ENCODE data around the gene ADAMTS17. TPM values are rescaled to one million over a fixed set of nuclear protein-coding genes. Genes with fewer than 3 reads are reported as not detected.
"Not testable (repeated sequence)": the region's sequence is repeated elsewhere in the genome, so short reads cannot be mapped to it uniquely, and the experiment has no call there.

The ADAMTS17 gene
- total RNA-seq, 1 donor from 2014 or later = 0.40 TPM

DNA sequence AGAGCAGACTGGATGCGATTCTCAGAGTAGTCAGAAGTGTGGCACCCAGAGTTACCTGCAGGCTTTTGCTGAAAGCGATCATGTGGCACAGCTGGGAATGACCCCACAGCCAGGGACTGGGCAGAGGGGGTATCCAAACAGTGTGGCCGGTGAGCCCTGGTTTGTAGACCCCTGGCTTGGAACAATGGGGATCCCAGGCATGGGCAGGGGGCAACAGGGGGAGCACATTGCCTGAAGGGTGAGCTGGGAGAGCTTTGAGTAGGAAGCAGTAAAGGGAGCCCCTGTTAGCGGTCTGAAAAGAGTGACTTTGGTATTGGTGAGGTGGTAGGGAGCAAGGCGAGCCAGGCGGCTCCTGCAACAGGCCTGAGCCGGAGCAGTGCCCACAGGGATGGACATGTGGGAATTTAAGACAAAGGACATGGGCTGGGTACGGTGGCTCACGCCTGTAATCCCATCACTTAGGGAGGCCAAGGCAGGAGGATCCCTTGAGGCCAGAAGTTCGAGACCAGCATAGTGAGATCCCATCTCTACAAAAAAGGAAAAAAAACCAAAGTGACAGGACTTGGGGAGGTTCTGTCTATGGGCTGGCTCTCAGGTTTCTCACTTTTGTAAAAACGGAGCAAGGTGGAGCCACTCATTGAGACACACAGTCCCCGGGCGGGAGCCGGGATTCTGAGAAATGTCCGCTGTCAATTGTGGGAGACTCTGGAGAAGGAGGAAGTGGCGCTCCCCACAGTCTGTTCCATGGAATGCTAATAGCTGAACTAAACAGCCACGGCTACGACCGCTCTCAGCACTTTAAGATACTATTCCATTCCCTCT is 384.7 kb downstream of the ADAMTS17 start:
- no peak for DNase-seq (ENCODE audit: low read depth in 2 of 2)

DNA sequence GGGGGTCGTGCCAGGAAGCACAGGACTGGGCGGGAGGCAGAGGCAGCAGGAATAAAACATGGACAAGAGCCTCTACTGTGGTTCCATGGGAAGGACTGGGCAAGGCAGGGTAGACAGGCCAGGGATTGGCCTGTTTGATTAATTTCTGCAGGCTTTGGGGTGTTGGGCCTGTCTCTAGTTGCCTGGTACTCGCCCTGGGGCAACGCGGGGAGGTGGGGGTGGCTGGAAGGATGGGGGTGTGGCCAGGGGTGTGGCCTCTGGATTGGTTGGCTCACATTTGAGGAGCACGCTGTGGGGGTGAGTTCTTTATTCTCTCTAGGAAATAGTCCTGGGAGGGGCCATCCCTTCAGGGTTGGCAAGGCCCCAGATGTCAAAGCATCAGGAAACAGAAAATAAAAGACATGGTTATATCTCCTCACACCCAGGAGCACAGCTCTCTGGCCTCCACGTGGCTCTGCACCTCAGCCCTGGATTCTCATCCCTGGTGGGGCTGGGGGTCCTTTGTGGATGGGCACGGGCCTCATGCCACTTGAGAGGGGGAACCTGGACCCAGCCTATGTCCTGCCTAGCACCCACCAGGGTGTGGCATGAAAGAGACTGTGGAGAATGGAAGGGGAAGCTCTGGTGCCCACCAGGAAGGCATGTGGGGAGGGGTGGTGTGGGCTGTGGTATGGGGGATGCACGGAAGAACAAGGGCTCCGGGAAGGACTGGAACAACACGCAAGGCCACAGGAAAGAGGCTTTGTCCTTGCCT is 385.6 kb downstream of the ADAMTS17 start:
- DNase-seq (ENCODE audit: low read depth in 2 of 2) = no peak

DNA sequence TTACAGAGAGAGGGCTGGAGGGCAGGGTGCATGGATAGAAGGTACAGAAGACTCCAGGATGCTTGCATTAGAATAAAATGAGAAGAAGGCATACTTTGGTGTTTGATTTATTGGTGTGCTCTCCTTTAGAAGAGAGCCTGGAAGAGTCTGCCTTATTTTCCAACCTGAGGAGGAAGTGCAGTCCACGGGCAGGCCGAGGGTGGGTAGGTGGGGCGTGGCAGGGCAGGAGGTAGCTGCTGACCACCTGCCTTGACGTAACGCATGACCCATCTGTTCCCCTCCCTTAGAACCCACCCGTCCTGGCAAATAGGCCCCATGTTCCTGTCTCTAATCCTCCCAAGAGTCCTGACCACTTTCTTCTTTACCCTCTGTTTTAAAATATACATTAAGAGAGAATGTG is 386.2 kb downstream of the ADAMTS17 start:
- no peak for DNase-seq (ENCODE audit: low read depth in 2 of 2)

GRCh38 chr15:99955181-99955525 is 386.6 kb downstream of the ADAMTS17 start:
- no peak for DNase-seq (ENCODE audit: low read depth in 2 of 2)

GRCh38 chr15:99954361-99955180 is 387.2 kb downstream of the ADAMTS17 start:
- DNase-seq (ENCODE audit: low read depth in 2 of 2) = no peak

DNA sequence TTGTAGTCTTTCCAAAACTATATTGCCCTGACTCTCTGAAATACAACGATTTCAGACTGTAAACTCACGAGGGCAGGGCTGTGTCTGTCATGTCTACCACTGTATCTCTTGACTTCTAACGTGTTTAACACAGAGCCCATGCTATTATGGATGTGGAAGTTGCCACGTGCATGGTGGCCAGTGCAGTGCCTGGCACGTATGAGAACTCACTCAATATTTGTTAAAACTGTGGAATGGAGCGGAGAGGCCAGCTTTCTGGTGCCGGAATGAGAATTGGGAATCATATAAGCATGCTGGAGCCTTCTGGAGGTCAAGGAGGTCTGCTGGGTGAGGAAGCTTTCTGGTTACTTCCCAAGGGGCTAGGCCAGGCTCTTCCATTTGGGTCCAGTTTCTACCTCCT is 387.9 kb downstream of the ADAMTS17 start:
- DNase-seq (ENCODE audit: low read depth in 2 of 2) = no peak

DNA sequence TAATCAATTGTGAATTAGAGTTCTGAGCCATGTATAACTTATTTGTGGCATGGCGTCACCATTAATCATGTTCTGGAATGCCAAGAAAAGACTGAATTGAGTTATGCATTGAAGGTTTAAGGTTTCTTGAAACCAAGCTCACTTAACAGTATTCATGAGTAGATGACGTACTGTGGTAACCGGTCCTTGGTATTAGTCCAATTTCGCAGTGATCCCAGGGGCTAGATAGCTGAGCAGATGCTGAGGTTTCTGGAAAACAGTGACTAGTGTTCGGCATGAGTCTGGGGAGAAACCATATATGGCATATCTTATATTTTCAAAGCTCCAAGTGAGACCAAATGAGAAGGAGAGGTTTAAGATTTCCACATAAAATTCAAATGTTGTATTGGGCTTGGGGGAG is 390.3 kb downstream of the ADAMTS17 start:
- no peak for DNase-seq (ENCODE audit: low read depth in 2 of 2)

DNA sequence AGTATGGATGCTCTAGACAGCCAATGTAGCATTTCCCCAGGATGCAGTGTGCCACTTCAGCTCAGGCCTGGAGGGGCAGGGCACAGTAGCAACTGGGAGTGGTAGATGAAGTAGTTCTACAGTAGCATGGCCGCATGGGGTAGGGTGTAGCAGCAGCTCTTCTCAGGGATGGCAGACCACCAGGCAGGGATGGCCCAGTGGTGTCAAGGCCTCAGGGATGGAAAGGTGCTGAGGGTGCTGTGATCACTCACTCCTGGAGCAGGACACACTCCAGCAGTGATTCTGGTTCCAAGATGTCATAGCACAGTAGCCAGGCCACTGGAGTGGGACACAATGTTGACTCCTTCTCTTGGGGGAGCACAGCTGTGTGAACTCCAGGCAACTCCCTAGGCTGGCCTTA is 397.6 kb downstream of the ADAMTS17 start:
- DNase-seq (ENCODE audit: low read depth in 2 of 2) = no peak

DNA sequence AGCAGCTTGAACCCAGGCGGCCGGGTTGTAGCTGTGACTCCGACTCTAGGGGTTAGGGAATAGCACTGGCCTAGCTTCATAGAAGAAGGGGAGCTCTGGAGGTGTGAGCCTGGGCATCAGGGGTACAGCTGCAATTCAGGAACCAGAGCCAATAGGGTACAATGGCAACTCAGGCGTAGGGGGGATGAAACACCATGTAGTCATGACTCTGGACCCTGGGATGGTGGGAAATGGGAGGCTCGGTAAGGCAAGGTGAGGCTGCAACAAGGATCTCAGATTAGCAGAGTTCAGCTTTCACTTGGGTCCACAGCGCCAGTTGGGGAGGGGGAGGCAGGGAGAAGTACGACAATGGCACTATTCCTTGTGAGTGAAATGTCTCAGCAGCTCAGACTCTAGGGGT is 398.3 kb downstream of the ADAMTS17 start:
- no peak for DNase-seq (ENCODE audit: low read depth in 2 of 2)

GRCh38 chr15:99932676-99933402 is 408.9 kb downstream of the ADAMTS17 start:
- DNase-seq (ENCODE audit: low read depth in 2 of 2) = no peak

DNA sequence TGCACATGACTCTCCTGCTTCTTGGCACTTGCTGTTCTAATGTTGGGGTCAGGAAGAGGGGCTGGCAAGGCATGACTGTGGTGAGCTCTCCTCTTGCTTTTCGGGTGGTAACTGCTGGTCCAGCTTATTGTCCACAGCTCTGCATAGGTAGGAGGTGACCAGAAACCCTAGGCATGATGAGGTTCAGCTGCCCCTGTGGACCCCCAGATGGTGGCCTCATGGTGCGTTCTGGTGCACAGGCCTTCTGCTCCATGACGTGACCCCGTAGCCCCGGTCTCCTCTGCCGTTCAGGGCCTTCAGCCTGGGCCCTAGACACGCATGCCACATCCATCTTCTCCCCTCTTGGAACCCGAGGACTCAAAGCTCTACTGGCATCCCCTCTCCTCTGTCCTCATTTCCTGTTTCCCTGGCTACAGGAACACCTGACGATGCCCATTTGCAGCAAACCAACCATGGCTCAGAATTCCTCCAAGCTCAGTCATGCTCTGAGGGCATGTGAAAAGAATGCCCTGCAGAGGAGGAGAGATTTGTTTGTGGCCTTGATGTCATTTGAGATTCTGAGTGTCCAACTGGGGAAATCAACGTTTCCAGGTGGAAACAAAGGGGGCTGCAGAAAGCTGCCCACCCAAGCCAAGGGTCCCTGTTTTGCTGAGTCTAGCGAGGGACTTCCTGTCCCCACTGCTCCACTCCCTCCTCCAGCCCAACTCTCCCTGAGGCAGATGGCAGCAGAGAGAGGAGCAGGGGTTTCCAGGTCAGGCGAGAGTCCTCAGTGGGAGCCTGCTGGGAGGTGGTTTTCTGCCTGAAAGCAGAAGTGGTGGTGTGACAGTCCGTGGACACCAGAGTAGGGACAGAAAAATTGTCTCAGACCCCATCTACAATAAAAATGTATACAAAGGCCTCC is 409.8 kb downstream of the ADAMTS17 start:
- DNase-seq (ENCODE audit: low read depth in 2 of 2) = no peak

DNA sequence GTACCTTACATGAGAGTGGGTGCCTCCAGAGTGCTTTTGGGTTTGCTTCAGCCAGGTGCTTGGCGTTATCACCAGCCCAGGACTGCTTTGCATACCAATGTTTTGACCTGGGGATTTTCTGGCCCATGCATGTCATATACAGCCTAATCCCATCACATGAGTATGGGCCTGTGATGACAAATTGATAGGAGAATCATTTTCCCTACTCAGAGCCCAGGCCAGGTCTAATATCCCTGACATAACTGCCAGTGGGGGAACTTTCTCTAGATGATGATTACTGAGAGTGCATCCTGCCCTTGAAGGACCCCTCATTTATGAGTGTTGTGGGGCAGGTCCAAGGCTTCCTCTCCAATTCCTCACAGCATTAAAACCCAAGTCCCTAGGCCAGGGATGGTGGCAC is 411.1 kb downstream of the ADAMTS17 start:
- DNase-seq (ENCODE audit: low read depth in 2 of 2) = no peak

DNA sequence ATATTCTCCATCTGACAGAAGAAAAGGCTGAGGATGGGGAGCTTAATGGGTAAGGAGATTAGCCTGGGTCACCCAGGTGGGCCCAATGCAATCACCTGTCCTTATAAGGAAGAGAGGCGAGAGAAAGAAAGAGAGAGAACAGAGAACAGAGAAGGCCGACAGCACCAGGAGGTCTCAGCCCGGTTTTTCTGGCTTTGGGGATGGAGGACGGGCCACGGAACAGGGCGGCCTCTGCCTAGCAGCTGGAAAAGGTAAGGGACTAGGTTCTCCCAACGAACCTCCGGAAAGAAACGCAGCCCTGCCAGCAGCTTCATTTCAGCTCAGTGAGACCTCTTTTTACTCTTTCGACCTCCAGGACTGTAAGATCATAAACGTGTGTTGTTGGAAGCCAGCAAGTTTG is 412.5 kb downstream of the ADAMTS17 start:
- no peak for DNase-seq (ENCODE audit: low read depth in 2 of 2)

- DNase-seq (ENCODE audit: low read depth in 2 of 2) = peak; percentile 75 to 90
Observed at GRCh38 chr15:99928429-99928981, 413.3 kb downstream of the ADAMTS17 start.

- DNase-seq (ENCODE audit: low read depth in 2 of 2) = not testable (repeated sequence)
Observed at GRCh38 chr15:99926532-99926931, 415.2 kb downstream of the ADAMTS17 start.

DNA sequence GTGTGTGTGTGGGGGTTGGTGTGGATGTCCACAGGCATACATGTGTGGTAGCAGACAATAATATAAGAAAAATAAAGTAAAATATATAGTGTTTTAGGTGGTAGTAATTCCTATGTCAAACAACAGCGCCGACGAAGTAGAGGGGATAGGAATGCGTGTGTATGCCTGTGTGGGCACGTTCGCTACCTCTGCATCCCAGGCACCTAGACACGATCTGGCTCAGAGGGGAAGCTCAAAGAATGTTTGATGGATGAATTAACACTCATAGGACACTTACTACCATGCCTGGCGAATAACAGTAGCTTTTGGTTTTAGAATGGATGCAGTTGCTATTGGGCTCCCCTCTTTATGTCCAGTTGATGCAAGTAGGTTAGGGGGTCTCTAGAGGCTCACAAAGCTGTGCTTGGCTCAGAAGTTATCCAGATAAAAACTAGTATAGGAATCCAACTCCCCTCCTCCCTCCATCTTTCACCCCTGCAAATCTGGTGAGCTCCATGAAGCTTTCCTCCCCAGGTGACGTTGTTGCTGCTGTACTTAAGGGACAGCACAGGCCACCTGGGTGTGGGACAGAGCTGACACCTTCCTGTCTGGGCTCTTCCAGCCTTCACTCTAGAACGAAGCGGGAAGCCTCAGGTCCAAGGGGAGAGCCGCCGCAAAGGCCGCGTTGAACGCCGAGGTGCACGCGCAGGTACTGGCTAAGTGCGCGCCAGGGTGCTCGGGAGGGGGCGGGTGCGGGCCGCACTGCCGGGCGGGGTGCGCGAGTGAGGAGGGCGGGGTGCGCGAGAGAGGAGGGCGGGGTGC is 415.9 kb downstream of the ADAMTS17 start:
- peak in 1 of 2 donors; percentile 40 for DNase-seq (ENCODE audit: low read depth in 2 of 2)

DNA sequence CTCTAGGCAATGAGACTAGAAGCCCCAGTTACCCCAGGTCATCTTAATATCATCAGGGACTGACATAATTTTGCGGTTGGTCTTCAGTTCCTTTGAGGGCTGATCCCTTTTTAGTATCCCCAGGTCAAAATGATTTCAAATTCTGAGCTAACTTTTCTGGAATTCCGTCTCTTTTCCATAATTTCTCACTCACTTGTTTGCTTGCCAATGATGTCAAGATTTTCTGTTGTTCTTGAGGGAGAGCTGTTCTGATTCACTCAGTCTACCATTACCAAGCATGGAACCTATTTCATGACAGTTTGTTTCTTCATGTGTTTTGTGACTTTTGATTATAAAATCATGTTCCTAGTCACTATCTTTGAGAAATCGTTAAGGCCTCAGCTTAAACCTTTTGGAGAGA is 418.1 kb downstream of the ADAMTS17 start:
- DNase-seq (ENCODE audit: low read depth in 2 of 2) = no peak
